Activated T-cell treated with anti-CD3 and anti-CD28 coated beads for 24 hours (primary cell): Measurements from ENCODE around the gene MALSU1.

ENCODE experiments used
- DNase-seq: peaks from one replicate; pipeline ENCODE4 v3.0.0-alpha.2; 2020; ENCODE audit warnings: low read depth

MALSU1 gene

GRCh38 chr7:23298885-23299769 lies at the start of gene MALSU1:
TSS of gene MALSU1 (plus strand) at chr7:23299339. CDS start at chr7:23299353, 14 bp downstream.
- DNase-seq = peak; percentile 95

- no peak for DNase-seq
Observed at GRCh38 chr7:23249486-23249885, 49.7 kb upstream of the MALSU1 start.

GRCh38 chr7:23254051-23254681 lies 45.0 kb upstream of the MALSU1 start:
- no peak for DNase-seq

GRCh38 chr7:23256731-23257130 lies 42.4 kb upstream of the MALSU1 start:
- DNase-seq = no peak

- DNase-seq = no peak
Observed at GRCh38 chr7:23260371-23260770, 38.8 kb upstream of the MALSU1 start.

GRCh38 chr7:23261843-23262452 lies 37.2 kb upstream of the MALSU1 start:
- DNase-seq = peak; percentile 34

GRCh38 chr7:23264916-23265458 lies 34.2 kb upstream of the MALSU1 start:
- no peak for DNase-seq

- no peak for DNase-seq
Observed at GRCh38 chr7:23266918-23267317, 32.2 kb upstream of the MALSU1 start.

GRCh38 chr7:23267357-23267756 lies 31.8 kb upstream of the MALSU1 start:
- DNase-seq = no peak

- no peak for DNase-seq
Observed at GRCh38 chr7:23268167-23268566, 31.0 kb upstream of the MALSU1 start.

- DNase-seq = no peak
Observed at GRCh38 chr7:23268746-23269145, 30.4 kb upstream of the MALSU1 start.

- no peak for DNase-seq
Observed at GRCh38 chr7:23272275-23272674, 26.9 kb upstream of the MALSU1 start.

- peak; percentile 85 for DNase-seq
Observed at GRCh38 chr7:23273141-23273599, 26.0 kb upstream of the MALSU1 start.

- no peak for DNase-seq
Observed at GRCh38 chr7:23275912-23276311, 23.2 kb upstream of the MALSU1 start.

- no peak for DNase-seq
Observed at GRCh38 chr7:23276376-23276775, 22.8 kb upstream of the MALSU1 start.

GRCh38 chr7:23276947-23277346 lies 22.2 kb upstream of the MALSU1 start:
- no peak for DNase-seq

GRCh38 chr7:23277359-23277989 lies 21.7 kb upstream of the MALSU1 start:
- peak; percentile 45 for DNase-seq

GRCh38 chr7:23279819-23280525 lies 19.2 kb upstream of the MALSU1 start:
- no peak for DNase-seq

GRCh38 chr7:23283086-23283485 lies 16.1 kb upstream of the MALSU1 start:
- no peak for DNase-seq

GRCh38 chr7:23284871-23285270 lies 14.3 kb upstream of the MALSU1 start:
- DNase-seq = no peak
